ENCODE measurements around the gene DHODH. TPM values are rescaled to one million over a fixed set of nuclear protein-coding genes. Genes with fewer than 3 reads are reported as not detected.

The DHODH gene
- total RNA-seq, 1 donor from 2014 or later: 6.1 TPM

- intact Hi-C loops (cut with micrococcal nuclease): no loop called here
- DNase-seq (no peak), ATAC-seq (no peak)
Measured at GRCh38 chr16:72009779-72010178, 1.2 kb downstream of the DHODH start.

GRCh38 chr16:72012607-72013006, 4.1 kb downstream of the DHODH start:
- ATAC-seq (no peak), DNase-seq (no peak)
- intact Hi-C loops (cut with micrococcal nuclease): no loop called here

- ATAC-seq: no peak
- peak; percentile 60 for DNase-seq
- intact Hi-C loops (cut with micrococcal nuclease): no loop called here
Measured at GRCh38 chr16:72013389-72013788, 4.8 kb downstream of the DHODH start.

- DNase-seq (peak; percentile 67), ATAC-seq (peak; percentile 66)
- intact Hi-C loops (cut with micrococcal nuclease): no loop called here
Measured at GRCh38 chr16:72013888-72014581, 5.5 kb downstream of the DHODH start.

GRCh38 chr16:72014675-72015074, 6.1 kb downstream of the DHODH start:
- ATAC-seq (no peak), DNase-seq (no peak)
- intact Hi-C loops (cut with micrococcal nuclease): no loop called here

GRCh38 chr16:72015124-72015523, 6.6 kb downstream of the DHODH start:
- intact Hi-C loops (cut with micrococcal nuclease): no loop called here
- ATAC-seq: no peak
- no peak for DNase-seq

GRCh38 chr16:72018470-72018869, 9.9 kb downstream of the DHODH start:
- peak; percentile 32 for ATAC-seq
- intact Hi-C loops (cut with micrococcal nuclease): no loop called here

GRCh38 chr16:72021043-72021442, 12.5 kb downstream of the DHODH start:
- intact Hi-C loops (cut with micrococcal nuclease): no loop called here
- ATAC-seq (no peak), DNase-seq (no peak)

More at GRCh38 chr16:72018470-72018869, 9.9 kb downstream of the DHODH start:
- DNase-seq: no peak

GRCh38 chr16:72022127-72022526, 13.6 kb downstream of the DHODH start:
- ATAC-seq (no peak), DNase-seq (no peak)
- intact Hi-C loops (cut with micrococcal nuclease): no loop called here

GRCh38 chr16:72023962-72024361, 15.4 kb downstream of the DHODH start:
- intact Hi-C loops (cut with micrococcal nuclease): no loop called here
- ATAC-seq (no peak), DNase-seq (no peak)

- DNase-seq (no peak), ATAC-seq (no peak)
- intact Hi-C loops (cut with micrococcal nuclease): no loop called here
Measured at GRCh38 chr16:72024862-72025382, 16.4 kb downstream of the DHODH start.

GRCh38 chr16:72025404-72026114, 17.0 kb downstream of the DHODH start:
- intact Hi-C loops (cut with micrococcal nuclease): no loop called here
- DNase-seq (no peak), ATAC-seq (no peak)

- ATAC-seq: no peak
- intact Hi-C loops (cut with micrococcal nuclease): no loop called here
- no peak for DNase-seq
Measured at GRCh38 chr16:72027669-72028378, 19.3 kb downstream of the DHODH start.

GRCh38 chr16:72029567-72030271, 21.2 kb downstream of the DHODH start:
- DNase-seq (no peak), ATAC-seq (no peak)
- intact Hi-C loops (cut with micrococcal nuclease): no loop called here

GRCh38 chr16:72033437-72033836, 24.9 kb downstream of the DHODH start:
- intact Hi-C loops (cut with micrococcal nuclease): no loop called here
- ATAC-seq (no peak), DNase-seq (no peak)

- ATAC-seq: no peak
- DNase-seq: no peak
- intact Hi-C loops (cut with micrococcal nuclease): no loop called here
Measured at GRCh38 chr16:72036098-72036497, 27.6 kb downstream of the DHODH start.

GRCh38 chr16:72042157-72042660, 33.7 kb downstream of the DHODH start:
- intact Hi-C loops (cut with micrococcal nuclease): no loop called here
- DNase-seq (no peak), ATAC-seq (peak; percentile 57)

- no peak for ATAC-seq
- no peak for DNase-seq
- intact Hi-C loops (cut with micrococcal nuclease): no loop called here
Measured at GRCh38 chr16:72043058-72043457, 34.5 kb downstream of the DHODH start.

- DNase-seq: no peak
- ATAC-seq: no peak
- intact Hi-C loops (cut with micrococcal nuclease): no loop called here
Measured at GRCh38 chr16:72043539-72043938, 35.0 kb downstream of the DHODH start.

All from left ventricle myocardium superior (tissue), 1 donor.